ENCODE data around the gene RANBP3. TPM values are rescaled to one million over a fixed set of nuclear protein-coding genes. Genes with fewer than 3 reads are reported as not detected.

Gene RANBP3
- total and polyA plus RNA-seq, 2 of the 8 experiments (the other 6 are each of a cell fraction or from before 2014, with no cell fraction given), result 95.4 to 122 TPM

DNA sequence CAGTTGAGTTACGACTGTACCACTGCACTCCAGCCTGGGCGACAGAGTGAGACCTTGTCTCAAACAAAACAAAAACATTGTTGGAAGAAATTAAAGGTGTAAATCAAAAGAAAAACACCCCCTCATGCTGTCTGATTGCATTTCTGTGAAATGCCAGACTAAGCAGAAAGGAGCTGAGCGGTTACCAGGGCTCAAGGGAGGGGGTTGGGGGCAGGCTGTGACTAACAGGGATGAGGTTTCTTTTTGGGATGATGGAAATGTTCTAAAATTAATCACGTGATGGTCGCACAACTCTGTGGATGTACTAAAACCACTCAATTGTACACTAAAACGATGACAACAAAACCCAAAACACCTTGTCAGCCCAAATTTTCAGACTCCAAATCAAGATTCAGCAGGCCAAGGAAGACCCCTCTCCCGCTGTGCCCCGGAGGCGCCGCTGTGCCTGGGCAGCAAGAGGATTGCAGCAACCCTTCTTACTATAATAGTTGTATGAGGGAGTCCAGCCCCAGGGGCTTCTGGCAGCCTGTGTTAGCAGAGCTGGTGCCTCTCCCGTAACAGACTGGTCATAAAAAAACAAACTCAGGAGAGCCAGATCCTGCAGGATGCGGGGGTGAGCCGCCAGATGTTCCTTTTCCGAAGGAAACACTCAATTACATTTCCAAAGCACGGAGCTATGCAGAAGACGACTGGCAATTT, 43.0 kb downstream of the RANBP3 start (continued):
- no peak for TF ChIP-seq YY1 (IDR thresholded peaks at IDR 0.05; ENCODE audit: low read depth, low read length)
- TF ChIP-seq, protein P1, sequence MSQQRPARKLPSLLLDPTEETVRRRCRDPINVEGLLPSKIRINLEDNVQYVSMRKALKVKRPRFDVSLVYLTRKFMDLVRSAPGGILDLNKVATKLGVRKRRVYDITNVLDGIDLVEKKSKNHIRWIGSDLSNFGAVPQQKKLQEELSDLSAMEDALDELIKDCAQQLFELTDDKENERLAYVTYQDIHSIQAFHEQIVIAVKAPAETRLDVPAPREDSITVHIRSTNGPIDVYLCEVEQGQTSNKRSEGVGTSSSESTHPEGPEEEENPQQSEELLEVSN (IDR thresholded peaks at IDR 0.05), result no peak
- TF ChIP-seq SRF (IDR thresholded peaks at IDR 0.05; ENCODE audit: low read depth, low read length), result no peak
- TF ChIP-seq RBBP5 (IDR thresholded peaks at IDR 0.05; ENCODE audit: borderline replicate concordance, low read depth, low read length), result no peak
- TF ChIP-seq, protein P2, sequence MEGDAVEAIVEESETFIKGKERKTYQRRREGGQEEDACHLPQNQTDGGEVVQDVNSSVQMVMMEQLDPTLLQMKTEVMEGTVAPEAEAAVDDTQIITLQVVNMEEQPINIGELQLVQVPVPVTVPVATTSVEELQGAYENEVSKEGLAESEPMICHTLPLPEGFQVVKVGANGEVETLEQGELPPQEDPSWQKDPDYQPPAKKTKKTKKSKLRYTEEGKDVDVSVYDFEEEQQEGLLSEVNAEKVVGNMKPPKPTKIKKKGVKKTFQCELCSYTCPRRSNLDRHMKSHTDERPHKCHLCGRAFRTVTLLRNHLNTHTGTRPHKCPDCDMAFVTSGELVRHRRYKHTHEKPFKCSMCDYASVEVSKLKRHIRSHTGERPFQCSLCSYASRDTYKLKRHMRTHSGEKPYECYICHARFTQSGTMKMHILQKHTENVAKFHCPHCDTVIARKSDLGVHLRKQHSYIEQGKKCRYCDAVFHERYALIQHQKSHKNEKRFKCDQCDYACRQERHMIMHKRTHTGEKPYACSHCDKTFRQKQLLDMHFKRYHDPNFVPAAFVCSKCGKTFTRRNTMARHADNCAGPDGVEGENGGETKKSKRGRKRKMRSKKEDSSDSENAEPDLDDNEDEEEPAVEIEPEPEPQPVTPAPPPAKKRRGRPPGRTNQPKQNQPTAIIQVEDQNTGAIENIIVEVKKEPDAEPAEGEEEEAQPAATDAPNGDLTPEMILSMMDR (IDR thresholded peaks at IDR 0.05; ENCODE audit: control extremely low read depth in 1 of 3, insufficient read depth in 1 of 3, low read depth in 1 of 3, low read length in 3 of 3), result no peak
- no peak for TF ChIP-seq TAF1 (IDR thresholded peaks at IDR 0.05; ENCODE audit: low read depth, low read length)
- TF ChIP-seq, protein P3, sequence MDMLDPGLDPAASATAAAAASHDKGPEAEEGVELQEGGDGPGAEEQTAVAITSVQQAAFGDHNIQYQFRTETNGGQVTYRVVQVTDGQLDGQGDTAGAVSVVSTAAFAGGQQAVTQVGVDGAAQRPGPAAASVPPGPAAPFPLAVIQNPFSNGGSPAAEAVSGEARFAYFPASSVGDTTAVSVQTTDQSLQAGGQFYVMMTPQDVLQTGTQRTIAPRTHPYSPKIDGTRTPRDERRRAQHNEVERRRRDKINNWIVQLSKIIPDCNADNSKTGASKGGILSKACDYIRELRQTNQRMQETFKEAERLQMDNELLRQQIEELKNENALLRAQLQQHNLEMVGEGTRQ (IDR thresholded peaks at IDR 0.05; ENCODE audit: low read length), result no peak

Measured in H1 (cell line).